GM21737 (cell line): ENCODE measurements around the gene FBP1.
A peak's percentile ranks its signal among the peaks of the same experiment; 100 is the strongest.

Experiments used
- ATAC-seq: cut with Tn5 transposase; IDR thresholded peaks from one replicate; pipeline ENCODE4 v1.9.1; 2021; ENCODE audit warnings: mild to moderate bottlenecking, moderate library complexity; ENCODE audit not compliant: unreplicated experiment

Gene FBP1

DNA sequence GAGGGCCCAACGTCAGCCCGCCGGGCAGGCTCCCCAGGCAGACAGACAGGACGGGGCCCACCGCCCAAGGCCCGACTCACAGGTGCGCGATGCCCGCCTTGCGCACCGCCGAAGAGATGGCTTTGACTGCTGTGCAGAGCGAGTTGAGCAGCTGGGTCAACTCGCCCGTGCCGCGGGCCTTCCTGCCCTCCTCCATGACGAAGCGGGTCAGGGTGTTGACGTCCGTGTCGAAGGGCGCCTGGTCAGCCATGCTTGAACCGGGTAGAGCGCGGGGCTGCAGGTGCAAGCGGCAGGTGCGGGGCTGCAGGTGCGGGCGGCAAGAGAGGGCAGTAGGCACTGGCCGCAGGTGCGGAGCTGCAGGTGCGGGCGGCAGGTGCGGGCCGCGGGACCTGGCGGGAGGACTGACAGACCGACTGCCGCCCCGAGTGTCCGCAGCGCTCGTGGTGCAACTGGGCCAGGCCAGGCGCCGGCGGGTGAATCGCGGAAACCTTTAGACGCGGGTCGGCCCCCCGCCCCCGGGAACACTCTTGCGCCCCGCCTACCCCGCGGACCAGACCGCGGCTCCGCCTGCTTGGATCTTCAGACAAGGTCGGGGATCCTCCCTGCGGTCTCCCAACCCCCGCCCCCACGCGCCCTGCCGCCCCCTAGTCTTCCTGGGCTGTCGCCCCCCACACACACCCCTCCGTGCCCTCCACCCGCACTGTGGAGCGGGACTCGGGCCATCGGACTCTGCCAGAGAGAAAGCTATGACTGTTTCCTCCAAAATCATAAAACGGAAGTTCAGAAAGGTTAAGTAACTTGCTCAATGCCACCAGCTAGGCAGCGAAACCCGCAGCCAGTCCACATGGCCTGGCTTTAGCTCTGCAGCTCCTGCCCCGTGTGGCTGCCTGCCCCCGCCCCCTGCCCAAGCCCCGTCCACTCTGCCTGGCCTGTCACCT, at the start of gene FBP1:
Gene FBP1 (minus strand): TSS at position 458 of the 938 bp plus-strand sequence. CDS start 208 bp downstream, at position 250.
- peak; percentile 51 for ATAC-seq

GRCh38 chr9:94687451-94687850, 48.1 kb upstream of the FBP1 start:
- no peak for ATAC-seq

- no peak for ATAC-seq
Observed at GRCh38 chr9:94685359-94685758, 46.0 kb upstream of the FBP1 start.

DNA sequence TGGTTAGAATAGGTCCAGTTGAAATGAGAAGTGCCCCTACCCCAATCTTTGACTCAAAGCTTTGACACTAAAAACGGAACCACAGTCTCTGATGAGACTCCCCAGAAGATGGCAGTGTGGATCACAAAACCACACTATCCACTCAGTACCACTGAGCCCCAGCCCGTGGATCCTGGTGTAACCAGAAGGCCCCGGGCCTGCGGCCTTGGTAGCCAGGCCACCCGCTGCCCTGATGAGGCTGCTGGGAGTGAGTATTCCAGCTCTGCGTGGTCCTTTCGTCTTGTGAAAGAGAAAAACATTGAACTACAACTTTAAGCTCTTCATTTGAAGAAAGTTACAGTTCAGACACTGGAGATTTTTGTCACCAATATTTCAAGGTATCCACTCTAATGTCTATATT, 42.2 kb upstream of the FBP1 start:
- no peak for ATAC-seq

- no peak for ATAC-seq
Observed at GRCh38 chr9:94680621-94681020, 41.3 kb upstream of the FBP1 start.

DNA sequence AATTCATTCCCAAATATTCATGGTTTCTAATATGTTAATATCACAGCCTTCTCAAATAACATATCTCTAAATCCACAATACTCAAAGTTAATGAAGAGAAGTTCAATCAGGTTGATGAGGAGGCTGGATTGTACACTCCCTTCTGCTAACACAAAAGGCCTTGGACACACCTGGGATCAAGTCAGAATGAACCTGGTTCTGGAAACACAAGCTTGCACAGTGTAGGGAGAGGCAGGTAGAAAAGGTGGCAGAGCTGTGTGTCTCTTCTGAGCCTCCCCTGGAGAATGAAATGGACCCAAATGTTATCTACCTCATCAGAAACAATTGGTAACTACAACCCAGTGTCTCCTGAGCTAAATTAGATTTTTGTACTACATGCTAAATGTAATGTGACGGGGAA, 40.7 kb upstream of the FBP1 start:
- no peak for ATAC-seq

DNA sequence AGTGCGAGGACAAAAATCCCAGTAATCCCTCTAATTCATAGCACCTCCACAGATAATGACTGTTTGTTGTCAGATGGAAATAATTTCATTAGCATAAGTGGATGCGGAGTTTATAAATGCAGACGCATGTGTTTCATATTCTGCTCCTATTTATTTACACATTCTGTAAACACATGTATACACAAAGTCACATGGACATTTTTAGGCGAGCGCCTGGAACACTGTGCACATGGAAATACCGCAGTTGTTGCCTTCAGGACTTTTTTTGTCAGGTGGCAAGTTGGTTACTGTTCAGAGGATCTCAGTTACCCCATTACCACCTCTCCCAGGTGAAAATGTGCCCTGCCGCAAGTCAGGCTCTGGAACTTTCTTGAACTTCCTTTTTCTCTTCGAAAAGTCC, 40.3 kb upstream of the FBP1 start:
- ATAC-seq: no peak

GRCh38 chr9:94677929-94678328, 38.6 kb upstream of the FBP1 start:
- no peak for ATAC-seq

- ATAC-seq: no peak
Observed at GRCh38 chr9:94676446-94677131, 37.3 kb upstream of the FBP1 start.

GRCh38 chr9:94675008-94675881, 35.9 kb upstream of the FBP1 start:
- ATAC-seq: no peak

GRCh38 chr9:94672811-94673487, 33.6 kb upstream of the FBP1 start:
- no peak for ATAC-seq

DNA sequence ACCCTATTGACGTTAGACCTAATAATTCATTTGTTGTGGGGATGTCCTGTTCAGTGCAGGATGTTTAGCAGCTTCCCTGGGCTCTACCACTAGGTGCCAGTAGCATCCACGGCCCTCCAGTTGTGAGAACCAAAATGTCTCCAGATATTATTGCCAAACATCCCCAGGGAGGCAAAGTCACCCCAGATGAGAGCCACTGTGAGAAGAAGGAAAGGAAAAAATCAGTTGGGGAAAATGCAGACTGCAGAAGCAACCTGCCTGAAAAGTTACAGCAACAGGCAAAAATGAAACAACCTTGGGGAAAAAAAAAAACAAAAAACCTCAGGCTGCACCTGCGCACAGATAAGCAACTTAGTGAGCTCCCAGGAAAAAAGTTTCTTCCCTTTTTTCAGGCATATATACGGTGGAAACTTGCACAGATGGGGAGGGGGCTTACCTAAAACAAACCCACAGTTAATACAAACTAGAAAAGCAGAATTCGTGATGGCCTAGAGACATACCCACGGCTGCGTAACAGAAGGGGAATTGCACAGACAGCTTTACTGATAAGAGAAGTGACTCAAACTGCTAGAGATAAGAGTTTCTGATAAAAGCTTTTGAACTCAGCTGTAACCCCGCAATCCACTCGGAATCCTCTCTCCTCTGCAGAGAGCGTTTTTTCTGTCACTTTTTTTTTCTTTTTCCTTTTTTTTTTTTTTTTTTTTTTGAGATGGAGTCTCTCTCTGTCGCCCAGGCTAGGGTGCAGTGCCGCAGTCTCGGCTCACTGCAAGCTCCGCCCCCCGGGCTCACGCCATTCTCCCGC, 29.8 kb upstream of the FBP1 start:
- peak; percentile 69 for ATAC-seq

GRCh38 chr9:94668418-94668927, 29.2 kb upstream of the FBP1 start:
- peak; percentile 20 for ATAC-seq

DNA sequence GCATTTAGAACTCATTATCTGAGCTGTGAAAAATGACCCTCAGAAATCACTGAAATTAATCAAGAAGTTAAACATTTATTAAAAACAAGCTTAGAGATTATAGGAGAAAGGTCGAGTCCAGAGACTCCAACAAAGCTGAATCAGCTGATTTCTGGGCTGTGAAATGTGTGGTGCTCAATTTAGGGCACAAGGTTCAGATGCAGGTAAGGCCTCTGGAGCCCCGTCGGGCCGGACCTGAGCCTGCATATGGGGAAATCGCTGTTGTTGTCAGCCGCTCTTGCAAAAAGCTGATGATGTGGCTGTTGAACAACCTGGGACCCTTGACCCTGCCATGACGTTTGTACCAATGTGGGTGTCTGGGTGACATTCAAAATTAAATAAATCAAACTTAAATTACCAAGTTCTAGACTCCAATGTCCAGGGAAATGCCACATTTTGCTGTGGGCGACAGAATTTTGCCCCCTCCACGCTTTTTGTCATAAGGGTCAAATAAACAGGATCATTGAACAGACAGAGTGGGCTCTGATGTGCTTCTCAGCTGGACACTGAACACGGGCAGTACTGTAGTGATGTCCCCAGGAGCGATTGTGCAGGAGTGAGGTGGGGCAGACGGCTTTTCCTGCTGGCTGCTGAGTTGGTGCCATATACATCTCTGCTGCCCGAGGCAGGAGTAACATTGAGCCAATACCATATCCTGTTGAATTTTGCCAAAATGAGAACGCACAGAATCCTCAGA, 27.2 kb upstream of the FBP1 start:
- no peak for ATAC-seq

- ATAC-seq: no peak
Observed at GRCh38 chr9:94665613-94666012, 26.3 kb upstream of the FBP1 start.

GRCh38 chr9:94664801-94665200, 25.5 kb upstream of the FBP1 start:
- no peak for ATAC-seq

- no peak for ATAC-seq
Observed at GRCh38 chr9:94663640-94664039, 24.3 kb upstream of the FBP1 start.

- ATAC-seq: no peak
Observed at GRCh38 chr9:94663140-94663539, 23.8 kb upstream of the FBP1 start.
